MM.1S (cell line): ENCODE measurements around the gene CARD9.

Source experiments
- EZH2phosphoT487 ChIP-seq: fragments of 300-600 bp; sonication (generic); IDR thresholded peaks from 2 replicates; pipeline ENCODE4 v1.6.1; 2018; ENCODE audit warnings: antibody characterized with exemption, low read length
- TF ChIP-seq, protein P1 (sequence below): fragments of 300-600 bp; sonication (generic); IDR thresholded peaks from 2 replicates; pipeline ENCODE4 v1.5.1; 2016; ENCODE audit warnings: antibody characterized with exemption, low read length, mixed read lengths

DNA sequence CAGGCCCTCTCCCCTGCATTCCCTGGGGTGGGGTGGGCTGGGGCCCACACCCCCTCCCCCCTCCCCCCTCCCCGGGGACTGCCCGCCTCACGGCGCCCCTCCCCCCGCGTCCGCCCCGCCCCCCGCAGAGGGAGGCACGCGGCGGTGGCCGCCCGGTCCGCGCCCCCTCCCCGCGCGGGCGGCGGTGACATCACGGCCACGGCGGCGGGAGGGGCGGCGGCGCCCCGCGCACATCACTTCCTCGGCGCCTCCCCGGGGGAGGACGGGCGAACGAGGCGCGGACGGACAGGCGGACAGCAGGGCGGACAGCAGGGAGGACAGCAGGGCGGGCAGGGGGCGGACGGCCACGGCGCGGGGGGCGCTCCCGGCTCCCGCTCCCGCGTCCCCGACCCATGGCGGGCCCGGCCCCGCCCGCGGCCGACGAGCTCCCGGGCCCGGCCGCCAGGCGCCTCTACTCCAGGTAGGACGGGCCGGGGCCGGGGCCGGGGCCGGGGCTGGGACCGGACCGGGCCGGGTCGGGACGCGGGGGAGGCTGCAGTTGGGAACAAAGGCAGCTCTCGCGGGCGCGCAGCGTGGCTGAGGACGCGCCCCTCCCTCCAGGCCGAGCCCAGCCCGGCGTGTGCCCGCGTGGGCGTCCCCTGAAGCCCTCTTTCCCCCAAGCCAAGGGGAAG is 46.0 kb downstream of the CARD9 start, which contains the start of gene GPSM1:
- TF ChIP-seq, protein P1, sequence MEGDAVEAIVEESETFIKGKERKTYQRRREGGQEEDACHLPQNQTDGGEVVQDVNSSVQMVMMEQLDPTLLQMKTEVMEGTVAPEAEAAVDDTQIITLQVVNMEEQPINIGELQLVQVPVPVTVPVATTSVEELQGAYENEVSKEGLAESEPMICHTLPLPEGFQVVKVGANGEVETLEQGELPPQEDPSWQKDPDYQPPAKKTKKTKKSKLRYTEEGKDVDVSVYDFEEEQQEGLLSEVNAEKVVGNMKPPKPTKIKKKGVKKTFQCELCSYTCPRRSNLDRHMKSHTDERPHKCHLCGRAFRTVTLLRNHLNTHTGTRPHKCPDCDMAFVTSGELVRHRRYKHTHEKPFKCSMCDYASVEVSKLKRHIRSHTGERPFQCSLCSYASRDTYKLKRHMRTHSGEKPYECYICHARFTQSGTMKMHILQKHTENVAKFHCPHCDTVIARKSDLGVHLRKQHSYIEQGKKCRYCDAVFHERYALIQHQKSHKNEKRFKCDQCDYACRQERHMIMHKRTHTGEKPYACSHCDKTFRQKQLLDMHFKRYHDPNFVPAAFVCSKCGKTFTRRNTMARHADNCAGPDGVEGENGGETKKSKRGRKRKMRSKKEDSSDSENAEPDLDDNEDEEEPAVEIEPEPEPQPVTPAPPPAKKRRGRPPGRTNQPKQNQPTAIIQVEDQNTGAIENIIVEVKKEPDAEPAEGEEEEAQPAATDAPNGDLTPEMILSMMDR: no peak
- no peak for TF ChIP-seq EZH2phosphoT487
